Liver (tissue), 9 donors: ENCODE data around the gene ATP2B2. TPM values are rescaled to one million over a fixed set of nuclear protein-coding genes. Genes with fewer than 3 reads are reported as not detected.

ENCODE experiments used
- DNase-seq: peaks from one replicate; pipeline ENCODE4 v3.0.0-alpha.2; 2017; ENCODE audit warnings: low spot score
- H3K27ac ChIP-seq, 2 donors: one replicate each; pipeline ENCODE4 v1.7.0; 2013; ENCODE audit warnings: inconsistent platforms in 2 of 2, low read length in 2 of 2, control low read depth in 1 of 2, low read depth in 1 of 2, mild to moderate bottlenecking in 1 of 2
- H3K27me3 ChIP-seq, 4 donors: one replicate each; pipeline versions ENCODE4 v1.6.1 to v1.7.0; 2013; ENCODE audit warnings: low read length in 3 of 4, inconsistent platforms in 1 of 4, mild to moderate bottlenecking in 1 of 4, moderate library complexity in 1 of 4; ENCODE audit not compliant: control insufficient read depth in 4 of 4, insufficient read depth in 4 of 4
- H3K36me3 ChIP-seq, 4 donors: one replicate each; pipeline versions ENCODE4 v1.6.1 to v1.7.0; 2013; ENCODE audit warnings: low read length in 3 of 4, mild to moderate bottlenecking in 3 of 4, low read depth in 1 of 4, moderate library complexity in 1 of 4; ENCODE audit not compliant: control insufficient read depth in 4 of 4, insufficient read depth in 3 of 4
- H3K4me1 ChIP-seq, 4 donors: one replicate each; pipeline versions ENCODE4 v1.6.1 to v1.7.0; 2013; ENCODE audit warnings: low read length in 3 of 4, mild to moderate bottlenecking in 3 of 4, moderate library complexity in 1 of 4; ENCODE audit not compliant: control insufficient read depth in 4 of 4, insufficient read depth in 4 of 4
- H3K4me3 ChIP-seq, 3 donors: one replicate each; pipeline versions ENCODE4 v1.6.1 to v1.7.0; 2013; ENCODE audit warnings: low read length in 3 of 3, control low read depth in 1 of 3, low read depth in 1 of 3, mild to moderate bottlenecking in 1 of 3
- H3K9ac ChIP-seq, 2 donors: one replicate each; pipeline ENCODE4 v1.7.0; 2013; ENCODE audit warnings: low read length in 2 of 2, mild to moderate bottlenecking in 2 of 2, moderate library complexity in 2 of 2, control low read depth in 1 of 2, low read depth in 1 of 2
- H3K9me3 ChIP-seq, 4 donors: one replicate each; pipeline versions ENCODE4 v1.6.1 to v1.7.0; 2013; ENCODE audit warnings: low read length in 3 of 4; ENCODE audit not compliant: control insufficient read depth in 4 of 4
- CTCF ChIP-seq: fragments of 150-350 bp; IDR thresholded peaks from 2 replicates; pipeline ENCODE4 v1.5.1; 2017; ENCODE audit warnings: improper control_type of control experiment, low read depth, low read length; ENCODE audit not compliant: missing input control
- EGR1 ChIP-seq, 2 donors: IDR thresholded peaks; 2 replicates each; pipeline ENCODE4 v1.6.1; 2016 to 2018; ENCODE audit warnings: antibody characterized with exemption in 2 of 2, low read depth in 2 of 2
- FOXA1 ChIP-seq: IDR thresholded peaks from 2 replicates; pipeline ENCODE4 v1.6.1; 2016; ENCODE audit warnings: antibody characterized with exemption
- FOXA2 ChIP-seq: IDR thresholded peaks from 2 replicates; pipeline ENCODE4 v1.6.1; 2016; ENCODE audit warnings: antibody characterized with exemption
- GABPA ChIP-seq, 2 donors: IDR thresholded peaks in 1 of 2; conservative IDR thresholded peaks in 1 of 2; 2 replicates each; pipeline ENCODE4 v1.6.1; 2016; ENCODE audit warnings: antibody characterized with exemption in 2 of 2, mild to moderate bottlenecking in 1 of 2, moderate library complexity in 1 of 2
- HNF4A ChIP-seq, 2 donors: conservative IDR thresholded peaks; 2 replicates each; pipeline ENCODE4 v1.6.1; 2016; ENCODE audit warnings: antibody characterized with exemption in 2 of 2, mild to moderate bottlenecking in 2 of 2
- HNF4G ChIP-seq: IDR thresholded peaks from 2 replicates; pipeline ENCODE4 v1.6.1; 2016; ENCODE audit warnings: antibody characterized with exemption
- JUND ChIP-seq, 2 donors: IDR thresholded peaks; 2 replicates each; pipeline ENCODE4 v1.6.1; 2016; ENCODE audit warnings: antibody characterized with exemption in 2 of 2
- MAX ChIP-seq: IDR thresholded peaks from 2 replicates; pipeline ENCODE4 v1.6.1; 2016; ENCODE audit warnings: antibody characterized with exemption
- NR2F2 ChIP-seq: IDR thresholded peaks from 2 replicates; pipeline ENCODE4 v1.6.1; 2016; ENCODE audit warnings: antibody characterized with exemption
- RAD21 ChIP-seq, 2 donors: IDR thresholded peaks; 2 replicates each; pipeline ENCODE4 v1.6.1; 2016; ENCODE audit warnings: antibody characterized with exemption in 2 of 2, mild to moderate bottlenecking in 2 of 2
- RXRA ChIP-seq, 2 donors: IDR thresholded peaks; 2 replicates each; pipeline ENCODE4 v1.6.1; 2017 to 2018; ENCODE audit warnings: antibody characterized with exemption in 2 of 2, mild to moderate bottlenecking in 1 of 2
- SP1 ChIP-seq: IDR thresholded peaks from 2 replicates; pipeline ENCODE4 v1.6.1; 2018; ENCODE audit warnings: antibody characterized with exemption, mild to moderate bottlenecking
- TAF1 ChIP-seq: conservative IDR thresholded peaks from 2 replicates; pipeline ENCODE4 v1.6.1; 2016; ENCODE audit warnings: antibody characterized with exemption, mild to moderate bottlenecking
- YY1 ChIP-seq: IDR thresholded peaks from 2 replicates; pipeline ENCODE4 v1.6.1; 2016; ENCODE audit warnings: antibody characterized with exemption, mild to moderate bottlenecking
- WGBS: extraction: QIAGEN DNeasy Blood & Tissue Kit; methylation state at CpG from one replicate; pipeline ENCODE4 v1.1.7; 2013; 5-methylcytosine and 5-hydroxymethylcytosine counted together
- polyA plus RNA-seq, 2 donors: library from polyadenylated mRNA; stranded (reverse) in 1 of 2; unstranded in 1 of 2; fragments of 200-250 nt in 1 of 2; fragments of >200 nt in 1 of 2; fragmentation: Nextera tagmentation in 1 of 2; extraction: Ambion mirVana in 1 of 2; gene quantifications; one replicate each; pipeline versions ENCODE4 v1.2.1 to v1.2.3, GENCODE V29; 2013 to 2015
- total RNA-seq, 2 donors: library from RNA; depleted of rRNA; stranded (reverse); fragments of >200 nt; gene quantifications; one replicate each; pipeline ENCODE4 v1.2.3, GENCODE V29; 2014
- TF ChIP-seq, protein P1 (sequence below): IDR thresholded peaks from 2 replicates; pipeline ENCODE4 v1.6.1; 2016; ENCODE audit warnings: antibody characterized with exemption
- TF ChIP-seq, protein P2 (sequence below): IDR thresholded peaks from 2 replicates; pipeline ENCODE4 v1.6.1; 2016; ENCODE audit warnings: antibody characterized with exemption
- donor health status: healthy.
- donor health status: healthy.
- donor health status: healthy.
- donor health status: healthy.
- donor health status: healthy.

ATP2B2 gene
- total and polyA plus RNA-seq, 4 donors, result 10.4 to 27.8 (median 20.7) TPM

- Histone ChIP-seq H3K9me3 (no peaks in the 10 kb centered on the region), H3K4me3 (no peak overlapping the region), H3K9ac (no peak overlapping the region), H3K4me1 (peaks cover 0 to 1% (median 0%) of the 10 kb centered on the region in 4 donors), H3K36me3 (no peaks in the 10 kb centered on the region), H3K27me3 (no peaks in the 10 kb centered on the region), H3K27ac (no peak overlapping the region)
- peak; percentile 22 for DNase-seq
- TF ChIP-seq RXRA (IDR thresholded peaks at IDR 0.05) (no peak), TAF1 (no peak), HNF4G (no peak), JUND (IDR thresholded peaks at IDR 0.05) (no peak), FOXA1 (no peak), RAD21 (IDR thresholded peaks at IDR 0.05) (no peak), SP1 (no peak), YY1 (no peak)
- TF ChIP-seq, protein P1, sequence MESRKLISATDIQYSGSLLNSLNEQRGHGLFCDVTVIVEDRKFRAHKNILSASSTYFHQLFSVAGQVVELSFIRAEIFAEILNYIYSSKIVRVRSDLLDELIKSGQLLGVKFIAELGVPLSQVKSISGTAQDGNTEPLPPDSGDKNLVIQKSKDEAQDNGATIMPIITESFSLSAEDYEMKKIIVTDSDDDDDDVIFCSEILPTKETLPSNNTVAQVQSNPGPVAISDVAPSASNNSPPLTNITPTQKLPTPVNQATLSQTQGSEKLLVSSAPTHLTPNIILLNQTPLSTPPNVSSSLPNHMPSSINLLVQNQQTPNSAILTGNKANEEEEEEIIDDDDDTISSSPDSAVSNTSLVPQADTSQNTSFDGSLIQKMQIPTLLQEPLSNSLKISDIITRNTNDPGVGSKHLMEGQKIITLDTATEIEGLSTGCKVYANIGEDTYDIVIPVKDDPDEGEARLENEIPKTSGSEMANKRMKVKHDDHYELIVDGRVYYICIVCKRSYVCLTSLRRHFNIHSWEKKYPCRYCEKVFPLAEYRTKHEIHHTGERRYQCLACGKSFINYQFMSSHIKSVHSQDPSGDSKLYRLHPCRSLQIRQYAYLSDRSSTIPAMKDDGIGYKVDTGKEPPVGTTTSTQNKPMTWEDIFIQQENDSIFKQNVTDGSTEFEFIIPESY, result no peak
- TF ChIP-seq, protein P2, sequence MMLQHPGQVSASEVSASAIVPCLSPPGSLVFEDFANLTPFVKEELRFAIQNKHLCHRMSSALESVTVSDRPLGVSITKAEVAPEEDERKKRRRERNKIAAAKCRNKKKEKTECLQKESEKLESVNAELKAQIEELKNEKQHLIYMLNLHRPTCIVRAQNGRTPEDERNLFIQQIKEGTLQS, result no peak
- whole genome bisulfite sequencing, result 93% methylated on average over 3 of the region's 3 CpGs
Observed at GRCh38 chr3:10522646-10523303, 17.4 kb upstream of the ATP2B2 start.

DNA sequence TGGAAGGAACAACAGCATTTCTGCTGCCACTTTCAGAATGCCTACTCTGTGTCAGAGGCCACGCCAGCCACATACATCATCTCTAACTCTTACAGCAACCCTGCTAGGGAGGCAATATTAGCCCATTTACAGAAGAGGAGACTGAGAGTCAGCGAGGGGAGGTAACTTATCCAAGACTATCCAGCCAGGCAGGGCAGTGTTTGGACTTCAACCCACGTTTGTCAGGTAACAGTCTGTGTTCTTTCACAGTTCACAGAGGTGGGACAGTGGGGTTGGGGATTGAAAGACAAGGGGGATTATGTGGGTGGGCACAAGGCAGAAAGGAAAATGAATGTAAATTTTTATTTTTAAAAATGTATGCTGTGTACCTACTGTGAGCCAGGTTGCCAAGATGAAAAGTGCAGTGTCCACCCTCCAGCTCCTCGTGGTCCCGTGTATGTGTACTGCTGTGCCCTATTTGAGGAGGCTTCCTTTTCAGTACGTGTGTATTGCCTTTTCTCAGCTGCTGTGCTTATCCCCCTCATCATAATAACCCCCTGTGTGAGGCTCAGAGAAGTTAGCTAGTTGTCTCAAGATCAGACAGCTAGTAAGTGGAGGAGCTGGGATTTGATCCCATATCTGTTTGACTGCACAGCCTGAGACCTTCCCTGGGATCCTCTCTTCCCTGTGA lies 16.5 kb upstream of the ATP2B2 start:
- 66% methylated on average over 6 of the region's 6 CpGs for WGBS
- Histone ChIP-seq H3K27me3 (no peaks in the 10 kb centered on the region), H3K4me3 (no peak overlapping the region), H3K27ac (no peak overlapping the region), H3K9ac (no peak overlapping the region), H3K9me3 (no peaks in the 10 kb centered on the region), H3K4me1 (peaks cover 0 to 1% (median 0%) of the 10 kb centered on the region in 4 donors), H3K36me3 (no peaks in the 10 kb centered on the region)
- TF ChIP-seq HNF4G (no peak), HNF4A (conservative IDR thresholded peaks at IDR 0.05) (peak; percentile 44 to 50)
- DNase-seq, result peak; percentile 21

- Histone ChIP-seq H3K9me3 (no peaks in the 10 kb centered on the region), H3K27ac (no peak overlapping the region), H3K4me1 (peaks cover 0 to 12% (median 3%) of the 10 kb centered on the region in 4 donors), H3K27me3 (no peaks in the 10 kb centered on the region), H3K36me3 (no peaks in the 10 kb centered on the region), H3K9ac (no peak overlapping the region), H3K4me3 (no peak overlapping the region)
- WGBS, result 91% methylated on average over 4 of the region's 4 CpGs
- DNase-seq, result peak; percentile 20
- TF ChIP-seq RXRA (IDR thresholded peaks at IDR 0.05) (no peak), JUND (IDR thresholded peaks at IDR 0.05) (no peak), FOXA2 (no peak), HNF4A (conservative IDR thresholded peaks at IDR 0.05) (no peak), MAX (no peak), NR2F2 (no peak), HNF4G (no peak), CTCF (no peak), GABPA (IDR thresholded peaks at IDR 0.05 in 1 of 2, conservative IDR thresholded peaks at IDR 0.05 in 1 of 2) (no peak), EGR1 (IDR thresholded peaks at IDR 0.05; ENCODE audit: low read depth in 2 of 2) (no peak), RAD21 (IDR thresholded peaks at IDR 0.05) (no peak), TAF1 (no peak), YY1 (no peak)
- TF ChIP-seq, protein P1, result no peak
Observed at GRCh38 chr3:10520072-10520471, 14.7 kb upstream of the ATP2B2 start.
